Hematopoietic multipotent progenitor cell treated with erythropoietin and hydrocortisone succinate and interleukin-3 and kit ligand, for 8 days (in vitro differentiated cells): ENCODE results near the gene AGBL4.
"Not testable (repeated sequence)": the region's sequence is repeated elsewhere in the genome, so short reads cannot be mapped to it uniquely, and the experiment has no call there.

Source experiments
- DNase-seq: peaks from one replicate; pipeline ENCODE4 v3.0.0-alpha.2; 2015

The AGBL4 gene

DNA sequence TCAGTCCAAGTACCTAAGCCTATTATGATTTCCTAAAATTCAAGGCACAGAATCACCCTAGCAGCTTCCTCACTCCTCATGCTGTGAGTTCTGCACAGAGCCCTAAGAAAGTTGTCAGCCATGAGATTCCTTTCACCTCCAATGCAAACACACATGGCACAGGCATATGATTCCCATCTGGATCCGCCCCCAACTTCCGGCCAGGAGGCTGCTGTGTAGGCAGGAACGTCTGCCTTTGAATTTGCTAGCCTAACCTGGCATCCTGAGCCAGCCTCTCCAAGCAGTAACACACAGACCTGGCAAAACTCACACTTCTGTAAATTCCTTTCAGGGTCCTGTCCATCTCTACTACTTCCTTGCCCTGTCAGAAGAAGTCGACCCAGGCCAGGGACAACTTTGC is 726.0 kb downstream of the AGBL4 start:
- DNase-seq = no peak

DNA sequence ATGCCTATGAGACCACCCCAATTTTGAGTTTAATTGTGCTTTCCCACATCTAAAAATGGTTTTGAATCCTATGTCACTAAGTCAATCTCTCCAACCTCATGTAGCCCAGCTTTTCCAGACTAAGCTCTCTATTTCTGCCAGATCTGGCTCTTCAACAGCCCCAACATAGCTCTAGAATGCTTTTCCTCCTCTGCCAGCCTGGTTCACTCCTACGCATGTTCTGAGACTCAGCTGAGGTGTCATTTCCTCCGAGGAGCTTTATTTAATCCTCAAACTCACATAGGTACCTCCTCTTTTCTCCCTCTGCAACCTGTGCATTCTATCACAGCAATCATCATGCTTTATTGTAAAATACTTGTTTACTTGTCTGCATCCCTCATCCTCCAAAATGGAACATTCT is 729.2 kb downstream of the AGBL4 start:
- no peak for DNase-seq

DNA sequence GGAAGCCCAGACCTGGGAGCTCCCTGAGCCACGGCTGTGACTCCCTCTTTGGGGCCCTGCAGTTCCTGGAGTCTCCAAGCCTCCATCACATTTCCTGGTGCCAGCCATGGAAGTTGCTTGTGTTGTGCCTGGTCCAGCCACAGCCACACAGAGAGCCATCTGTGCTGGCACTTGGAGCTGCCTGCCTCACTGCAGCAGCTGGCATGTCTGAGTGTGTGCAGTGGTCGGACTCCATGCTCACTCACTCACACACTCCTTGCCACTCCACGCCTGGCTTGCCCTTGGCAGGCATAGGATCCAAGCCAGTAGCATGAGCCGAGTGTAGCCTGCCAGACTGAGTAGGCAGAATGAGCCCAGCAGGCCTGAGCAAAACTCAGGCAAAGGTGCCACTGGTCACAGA is 730.7 kb downstream of the AGBL4 start:
- no peak for DNase-seq

DNA sequence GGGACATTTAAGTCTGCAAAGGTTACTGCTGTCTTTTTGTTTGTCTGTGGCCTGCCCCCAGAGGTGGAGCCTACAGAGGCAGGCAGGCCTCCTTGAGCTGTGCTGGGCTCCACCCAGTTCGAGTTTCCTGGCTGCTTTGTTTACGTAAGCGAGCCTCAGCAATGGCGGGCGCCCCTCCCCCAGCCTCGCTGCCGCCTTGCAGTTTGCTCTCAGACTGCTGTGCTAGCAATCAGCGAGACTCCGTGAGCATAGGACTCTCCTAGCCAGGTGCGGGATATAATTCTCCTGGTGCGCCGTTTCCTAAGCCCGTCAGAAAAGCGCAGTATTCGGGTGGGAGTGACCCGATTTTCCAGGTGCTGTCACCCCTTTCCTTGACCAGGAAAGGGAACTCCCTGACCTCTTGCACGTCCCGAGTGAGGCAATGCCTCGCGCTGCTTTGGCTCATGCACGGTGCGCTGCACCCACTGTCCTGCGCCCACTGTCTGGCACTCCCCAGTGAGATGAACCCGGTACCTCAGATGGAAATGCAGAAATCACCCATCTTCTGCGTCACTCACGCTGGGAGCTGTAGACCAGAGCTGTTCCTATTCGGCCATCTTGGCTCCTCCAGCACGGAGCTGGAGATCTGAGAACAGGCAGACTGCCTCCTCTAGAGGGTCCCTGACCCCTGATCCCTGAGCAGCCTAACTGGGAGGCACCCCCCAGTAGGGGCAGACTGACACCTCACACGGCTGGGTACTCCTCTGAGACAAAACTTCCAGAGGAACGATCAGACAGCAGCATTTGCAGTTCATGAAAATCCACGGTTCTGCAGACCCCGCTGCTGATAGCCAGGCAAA is 766.3 kb downstream of the AGBL4 start:
- not testable (repeated sequence) for DNase-seq

DNA sequence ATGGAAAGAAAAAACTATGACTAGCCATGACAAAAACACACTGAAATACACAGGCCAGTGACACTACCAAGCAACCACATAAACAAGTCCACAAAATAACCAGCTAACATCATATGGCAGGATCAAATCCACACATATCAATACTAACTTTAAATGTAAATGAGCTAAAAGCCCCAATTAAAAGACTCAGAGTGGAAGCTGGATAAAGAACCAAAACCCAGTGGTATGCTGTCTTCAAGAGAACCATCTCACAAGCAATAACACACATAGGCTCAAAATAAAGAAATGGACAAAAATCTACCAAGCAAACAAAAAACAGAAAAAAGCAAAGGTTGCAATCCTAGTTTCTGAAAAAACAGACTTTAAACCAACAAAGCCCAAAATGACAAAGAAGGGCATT is 770.8 kb downstream of the AGBL4 start:
- no peak for DNase-seq

DNA sequence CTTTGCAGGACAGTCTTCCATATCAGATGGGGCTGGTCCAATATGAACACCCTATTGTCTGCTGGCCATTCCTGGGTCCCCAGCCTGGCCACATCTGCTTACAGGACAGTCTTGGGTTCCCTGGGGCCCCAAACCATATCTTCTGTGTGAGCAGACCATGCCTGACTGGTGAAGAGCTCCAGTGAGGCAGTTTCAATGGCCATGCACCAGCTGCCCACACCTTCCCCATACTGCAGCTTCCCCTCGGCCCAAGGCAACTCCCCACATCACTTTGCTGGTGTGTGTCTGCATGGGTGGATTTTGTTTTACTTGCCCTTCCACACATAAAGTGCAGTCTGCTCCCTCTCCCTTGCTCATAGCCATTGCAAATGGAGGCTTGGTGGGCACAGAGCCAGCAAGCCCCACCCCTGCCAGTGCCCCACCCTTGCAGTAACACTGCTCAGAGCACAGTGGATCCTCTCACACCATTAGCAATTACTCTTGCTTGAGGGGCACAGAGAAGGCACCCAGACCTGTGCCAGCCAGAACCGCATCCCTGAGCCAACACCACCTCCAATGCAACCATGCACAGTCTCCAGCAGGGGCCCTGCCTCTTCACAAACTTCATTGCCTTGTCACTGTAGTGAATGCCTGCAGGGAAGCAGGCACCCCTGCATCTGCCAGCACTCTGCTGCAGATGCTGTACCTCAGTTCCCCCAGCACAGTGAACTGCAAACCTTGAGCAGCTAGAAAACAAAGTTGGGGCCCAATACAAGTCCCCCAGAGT is 772.6 kb downstream of the AGBL4 start:
- no peak for DNase-seq

DNA sequence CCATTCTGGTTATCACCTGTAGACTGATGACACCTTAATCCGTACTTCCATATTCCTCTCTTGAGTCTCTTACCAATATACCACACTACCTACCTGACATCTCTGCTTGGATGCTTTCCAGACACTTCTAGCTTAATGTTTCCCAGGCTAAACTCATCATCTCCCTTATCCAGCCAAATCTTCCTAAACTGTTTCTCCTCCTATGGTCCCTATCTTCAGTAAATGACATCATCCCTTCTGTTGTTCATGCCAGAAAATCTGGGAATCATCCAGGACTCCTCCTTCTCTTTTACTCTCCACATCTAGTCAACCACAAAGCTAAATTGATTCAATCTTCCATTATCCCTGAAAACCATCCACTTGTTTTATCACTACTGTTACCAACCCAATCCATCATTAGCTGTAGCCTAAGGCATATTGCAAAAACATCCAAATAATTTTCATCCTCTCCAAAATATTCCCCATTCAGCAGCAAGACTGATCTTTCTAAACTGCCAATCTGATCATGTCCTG is 783.0 kb downstream of the AGBL4 start:
- DNase-seq = no peak

DNA sequence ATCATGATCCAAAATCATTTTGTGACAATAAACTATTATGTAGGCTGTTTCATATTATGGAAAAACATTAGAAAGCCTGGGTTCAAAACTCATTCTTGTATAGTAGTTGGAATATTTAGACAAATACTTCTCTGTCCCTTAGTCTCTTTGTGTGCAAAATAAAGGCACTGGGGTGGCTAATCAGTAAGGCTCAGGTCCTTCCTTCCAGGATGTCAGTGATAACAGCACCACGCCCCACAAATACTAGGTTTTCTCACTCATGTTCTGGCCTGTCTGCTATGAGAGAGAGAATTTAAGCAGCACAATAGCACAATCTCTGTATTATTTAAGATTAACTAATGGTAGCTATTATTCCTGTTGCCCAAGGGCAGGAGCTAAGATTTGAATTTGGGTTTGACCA is 788.8 kb downstream of the AGBL4 start:
- DNase-seq = no peak

DNA sequence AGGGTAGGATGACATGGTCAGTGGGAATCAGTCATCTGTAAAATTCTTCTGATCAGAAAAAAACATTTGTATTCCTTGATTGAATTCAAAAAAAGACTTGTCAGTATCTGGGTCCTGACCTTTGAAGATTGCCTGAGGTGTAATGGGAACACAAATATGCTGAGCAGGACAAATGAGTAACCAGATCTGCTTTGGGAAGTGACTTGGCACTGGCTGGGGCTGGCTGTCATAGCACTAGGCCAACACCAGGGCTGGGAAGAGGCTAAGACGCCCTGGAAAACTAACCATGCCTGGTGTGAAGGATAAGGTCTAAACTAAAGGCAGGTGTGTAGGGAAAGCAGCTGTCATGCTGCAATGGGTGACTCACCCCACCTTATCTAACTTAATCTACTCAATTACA is 794.2 kb downstream of the AGBL4 start:
- no peak for DNase-seq

DNA sequence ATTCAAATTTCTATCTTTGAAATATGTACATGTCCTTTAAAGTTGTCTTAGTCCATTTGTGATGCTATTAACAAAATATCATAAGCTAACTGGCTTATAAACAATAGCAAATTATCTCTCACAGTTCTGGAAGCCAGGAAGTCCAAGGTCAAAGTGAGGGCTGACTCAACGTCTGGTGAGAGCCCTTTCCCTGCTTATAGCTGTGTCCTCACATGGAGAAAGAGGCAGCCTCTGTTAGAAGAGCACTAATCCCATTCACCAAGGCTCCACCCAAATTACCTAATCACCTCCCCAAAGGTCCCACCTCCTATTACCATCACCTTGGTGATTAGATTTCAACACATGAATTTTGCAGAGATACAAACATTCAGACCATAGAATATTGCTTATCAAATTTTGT is 797.0 kb downstream of the AGBL4 start:
- no peak for DNase-seq

DNA sequence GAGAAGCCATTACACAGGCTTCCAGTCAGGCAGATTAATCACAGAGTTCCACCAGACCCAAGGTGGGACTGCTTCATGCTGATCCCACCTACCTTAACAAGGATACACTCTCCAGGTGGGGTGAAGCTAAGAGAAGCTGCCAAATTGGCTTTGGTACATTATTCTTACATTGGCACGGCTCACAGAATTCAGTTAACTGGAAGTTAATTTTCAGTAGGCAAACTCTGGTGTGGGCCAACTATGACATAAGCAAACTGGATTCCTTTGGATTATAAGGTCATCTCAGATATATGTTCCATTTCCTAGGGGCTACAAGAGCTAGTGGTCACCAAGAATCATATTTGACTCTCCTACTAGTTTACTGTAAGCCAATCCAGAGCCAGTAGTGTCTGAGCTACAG is 798.3 kb downstream of the AGBL4 start:
- no peak for DNase-seq

DNA sequence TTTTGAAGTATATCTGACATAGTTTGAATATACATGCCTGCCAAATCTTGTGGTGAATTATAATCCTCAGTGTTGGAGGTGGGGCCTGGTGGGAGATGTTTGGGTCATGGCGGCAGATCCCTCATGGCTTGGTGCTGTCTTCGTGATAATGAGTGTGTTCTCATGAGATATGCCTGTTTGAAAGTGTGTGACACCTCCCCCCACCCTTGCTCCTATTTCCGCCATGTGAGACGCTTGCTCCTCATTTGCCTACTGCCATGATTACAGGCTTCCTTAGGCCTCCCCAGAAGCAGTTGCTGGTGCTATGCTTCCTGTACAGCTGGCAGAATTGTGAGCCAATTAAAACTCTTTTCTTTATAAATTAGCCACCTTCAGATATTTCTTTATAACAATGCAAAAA is 810.5 kb downstream of the AGBL4 start:
- no peak for DNase-seq

DNA sequence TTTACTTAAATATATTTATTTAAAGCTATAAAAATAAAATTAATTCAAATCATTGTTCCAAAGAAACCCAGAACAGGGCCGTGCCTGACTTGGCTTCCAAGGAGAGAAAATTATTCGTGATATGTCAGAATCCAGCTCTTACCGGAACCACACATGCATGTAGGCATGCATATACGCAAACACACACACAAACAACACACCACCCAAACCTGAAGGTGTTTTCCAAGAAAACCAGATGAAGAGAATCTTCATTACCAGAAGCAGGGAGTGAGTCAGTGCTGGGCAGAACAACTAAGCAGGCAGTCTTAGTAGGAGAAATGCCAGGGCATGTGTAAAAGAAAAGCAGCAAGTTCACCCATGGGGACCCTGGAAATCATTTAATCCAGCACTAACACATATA is 815.0 kb downstream of the AGBL4 start:
- no peak for DNase-seq

DNA sequence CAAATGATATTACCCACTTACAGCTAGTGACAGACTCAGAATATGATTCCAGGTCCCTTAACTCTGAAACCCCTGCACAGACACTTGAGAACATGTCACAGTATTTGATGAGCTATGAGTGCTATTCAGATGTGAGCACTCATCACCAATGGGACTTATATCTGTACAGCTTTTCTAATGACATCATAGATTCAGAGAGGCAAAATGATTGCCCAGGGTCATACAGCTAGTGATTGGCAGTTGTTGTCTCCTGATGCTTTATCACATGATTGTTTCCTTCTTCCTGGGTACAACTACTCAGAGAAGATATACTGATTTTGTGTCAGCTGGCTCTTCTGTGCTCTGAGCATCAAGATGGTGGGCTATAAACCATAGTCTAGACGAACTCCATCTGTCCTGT is 819.0 kb downstream of the AGBL4 start:
- DNase-seq = no peak

DNA sequence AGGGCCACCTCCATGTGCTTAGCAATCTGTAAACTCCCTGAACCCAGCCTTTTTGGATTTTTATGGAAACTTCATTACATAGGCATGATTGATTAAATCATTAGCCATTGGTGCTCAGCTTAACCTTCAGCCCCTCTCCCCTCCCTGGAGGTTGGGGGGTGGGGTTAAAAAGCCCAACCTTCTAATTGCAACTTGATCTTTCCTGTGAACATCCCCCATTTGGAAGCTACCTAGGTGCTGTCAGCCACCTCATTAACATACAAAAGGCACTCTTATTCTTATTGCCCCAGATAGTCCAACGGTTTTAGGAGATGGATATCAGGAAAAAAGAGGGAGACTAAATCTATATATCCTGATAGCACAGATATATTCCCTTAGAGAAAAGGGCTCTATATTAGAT is 823.0 kb downstream of the AGBL4 start:
- DNase-seq = no peak

DNA sequence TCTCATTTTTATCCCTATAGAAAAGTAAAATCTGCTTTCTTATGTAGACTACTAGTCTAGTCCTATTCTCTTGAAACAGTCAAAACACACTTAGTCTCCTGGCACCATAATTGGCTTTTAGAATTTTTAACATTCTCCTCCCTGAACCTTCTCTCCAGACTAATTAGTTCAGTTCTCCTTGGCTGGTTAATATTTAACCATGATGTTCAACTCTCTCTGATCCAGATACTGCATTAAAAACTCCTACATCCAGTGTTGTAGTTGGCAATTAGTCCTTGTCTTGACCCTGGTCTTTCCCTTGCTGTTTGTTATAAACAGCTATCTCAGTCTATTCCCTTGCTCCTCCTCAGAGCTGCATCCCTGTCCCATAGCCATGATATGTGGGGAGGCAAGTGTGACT is 824.2 kb downstream of the AGBL4 start:
- DNase-seq = no peak

DNA sequence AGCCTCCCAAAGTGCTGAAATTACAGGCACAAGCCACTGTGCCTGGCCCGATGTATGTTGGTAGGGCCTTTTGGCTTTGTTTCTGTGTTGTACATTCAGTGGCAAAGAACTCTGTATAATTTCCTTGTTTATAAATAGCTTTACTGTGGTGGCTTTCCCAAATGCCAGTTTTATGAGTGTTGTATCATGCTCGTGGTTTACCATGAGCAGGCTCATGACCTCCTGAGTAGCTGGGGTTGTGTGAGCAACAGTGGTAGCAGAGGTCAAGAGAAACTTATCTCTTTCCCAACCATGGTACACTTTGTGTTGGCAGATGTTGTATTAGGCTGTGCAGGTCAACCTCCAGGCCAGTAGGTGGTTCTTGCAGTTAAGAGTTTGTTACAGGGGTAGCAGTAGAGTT is 826.7 kb downstream of the AGBL4 start:
- no peak for DNase-seq

DNA sequence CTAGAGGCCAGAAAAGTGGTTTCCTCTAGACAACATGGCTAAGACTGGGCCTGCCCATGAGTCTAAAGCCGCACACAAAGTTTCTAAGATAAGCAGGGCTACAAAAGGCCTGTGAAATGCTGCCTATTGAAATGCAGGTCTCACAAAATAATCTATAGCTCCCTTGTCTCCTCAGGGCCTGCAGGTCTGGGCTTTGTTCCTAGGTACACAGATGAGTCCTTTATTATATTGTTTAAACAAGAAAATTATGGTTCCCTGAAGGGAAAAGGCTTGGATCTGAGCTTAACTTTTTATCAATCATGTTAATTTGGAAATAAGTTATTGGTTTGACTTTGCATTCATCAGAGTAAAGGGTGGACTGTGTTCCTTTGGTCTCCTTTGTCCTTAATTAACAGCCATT is 833.6 kb downstream of the AGBL4 start:
- no peak for DNase-seq

DNA sequence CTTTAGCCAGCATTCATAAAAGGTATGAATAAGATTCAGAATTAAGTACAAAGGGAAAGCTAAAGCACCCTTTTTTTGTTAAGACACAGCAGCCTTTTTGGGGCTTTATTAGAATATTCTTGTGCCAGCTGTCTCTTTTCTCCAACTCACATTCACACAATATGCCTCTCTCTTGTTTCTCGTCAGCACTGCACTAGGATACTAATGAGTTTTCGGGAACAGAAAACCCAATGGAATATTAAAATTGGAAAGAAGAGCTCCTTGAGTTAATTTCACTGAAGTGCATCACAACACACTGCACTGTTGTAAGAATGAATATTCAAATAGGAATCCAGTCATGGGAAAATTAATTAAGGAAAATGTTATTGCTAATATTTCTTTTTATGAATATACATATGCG is 836.7 kb downstream of the AGBL4 start:
- no peak for DNase-seq

DNA sequence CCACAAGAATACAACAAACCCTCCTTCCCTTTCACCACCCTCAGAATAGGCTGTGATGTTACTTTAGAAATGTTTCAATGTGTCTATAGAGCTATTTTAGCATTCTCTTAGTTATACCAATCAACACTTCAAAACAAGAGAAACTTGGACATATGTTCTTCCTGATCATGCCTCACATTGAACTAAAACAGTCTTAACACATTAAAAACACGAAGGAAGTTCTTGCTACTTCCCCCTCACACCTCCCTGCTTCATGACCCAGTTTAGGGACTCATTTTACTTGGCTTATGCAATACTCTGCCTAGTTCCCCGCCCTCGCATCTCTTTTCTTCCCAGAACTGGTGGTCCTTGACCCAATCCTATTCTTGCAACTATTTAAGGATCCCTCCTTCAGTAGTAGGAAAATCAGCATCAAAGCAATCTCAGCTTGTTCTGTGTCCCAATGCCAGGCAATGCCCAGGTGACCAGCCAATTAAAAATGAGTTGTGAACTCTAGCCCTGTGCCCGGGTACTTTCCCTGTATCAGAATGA is 838.2 kb downstream of the AGBL4 start:
- DNase-seq = no peak

DNA sequence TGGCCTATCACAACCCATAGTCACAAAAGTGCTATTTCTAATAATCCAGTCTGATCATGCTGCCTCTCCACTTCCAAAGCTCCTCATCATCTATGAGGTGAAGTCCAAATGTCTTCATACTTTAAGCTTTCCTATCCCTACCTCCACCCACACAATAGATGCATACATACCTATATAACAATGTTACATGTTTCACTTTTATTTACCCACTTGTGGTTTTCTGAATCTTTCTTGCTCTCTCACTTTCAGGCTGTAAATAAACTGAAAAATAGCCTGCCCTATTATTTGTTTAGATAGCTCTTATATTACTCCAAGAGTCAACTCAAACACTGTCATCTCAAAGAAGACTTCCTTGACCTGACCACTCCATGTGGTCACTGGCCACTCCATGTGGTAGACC is 840.3 kb downstream of the AGBL4 start:
- DNase-seq = no peak

DNA sequence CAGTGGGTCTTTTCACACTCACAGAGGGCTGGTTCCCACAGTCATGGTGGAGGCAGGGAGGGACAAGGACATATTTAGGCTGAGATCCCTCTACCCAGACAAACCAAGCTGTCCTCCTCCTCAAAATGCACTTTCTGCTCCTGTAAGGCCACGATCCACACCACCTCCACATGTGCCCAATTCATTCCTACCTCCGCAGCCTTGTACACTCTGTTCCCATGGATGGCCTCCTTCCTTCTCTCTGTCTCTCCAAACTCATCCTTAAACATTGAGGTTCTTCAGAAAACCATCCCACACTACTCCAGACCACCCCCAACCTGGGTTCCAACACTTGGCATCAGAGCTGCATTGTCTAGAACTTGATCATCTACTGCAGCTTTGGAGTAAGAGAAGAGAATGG is 842.7 kb downstream of the AGBL4 start:
- DNase-seq = no peak

DNA sequence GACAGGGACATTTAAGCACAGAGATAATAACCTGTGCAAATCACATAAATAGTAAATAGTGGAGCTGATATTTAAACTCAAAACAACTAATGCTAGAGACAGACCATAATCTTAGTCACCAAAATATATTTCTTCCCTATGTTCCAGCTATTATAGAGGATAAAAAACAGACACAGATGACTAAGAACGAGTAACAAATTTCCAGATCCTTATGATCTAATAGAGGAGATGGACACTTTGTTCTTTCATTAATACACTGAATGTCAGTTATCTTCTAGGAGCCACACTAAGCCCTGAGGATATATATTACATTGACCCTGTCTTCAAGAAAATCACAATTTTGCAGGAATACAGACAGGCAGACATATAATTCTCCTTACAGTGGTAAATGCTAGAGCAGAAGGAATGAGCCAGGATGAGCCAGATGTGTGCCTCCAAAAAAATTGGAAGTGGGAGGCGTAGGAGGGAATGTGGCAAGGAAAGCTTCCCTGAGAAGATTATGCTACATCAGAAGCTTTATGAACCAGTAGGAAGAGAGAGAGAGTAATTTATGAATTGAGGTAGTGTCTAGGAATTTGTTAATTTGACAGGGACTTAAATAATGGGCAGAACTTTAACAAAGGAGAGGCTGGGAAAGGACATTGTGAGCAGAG is 851.7 kb downstream of the AGBL4 start:
- no peak for DNase-seq

DNA sequence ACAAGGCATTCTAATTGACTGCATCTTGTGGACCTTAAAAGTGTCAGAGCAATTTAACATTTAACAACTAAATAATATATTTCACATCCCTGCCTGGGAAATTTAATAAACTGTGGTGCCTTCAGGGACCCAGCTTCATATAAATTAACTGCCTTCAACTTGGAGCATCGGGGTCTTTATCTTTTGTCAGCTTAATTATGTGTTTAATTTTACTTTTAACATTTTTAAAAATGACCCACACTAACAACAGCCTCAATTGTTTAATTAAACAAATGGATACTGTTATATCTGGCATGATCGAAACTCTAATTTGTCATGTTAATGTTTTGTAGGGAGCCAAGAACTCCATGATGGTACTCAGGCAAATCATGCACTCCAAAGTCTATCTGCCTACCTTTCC is 857.7 kb downstream of the AGBL4 start:
- DNase-seq = no peak
